H1 (cell line): ENCODE measurements around the gene UROD.

Experiments used
- CEBPB ChIP-seq: IDR thresholded peaks from 2 replicates; pipeline ENCODE4 v1.6.1; 2012; ENCODE audit warnings: low read depth, low read length
- EGR1 ChIP-seq: IDR thresholded peaks from 2 replicates; pipeline ENCODE4 v1.6.1; 2011; ENCODE audit warnings: low read depth, low read length, borderline replicate concordance
- EP300 ChIP-seq, 2 experiments: IDR thresholded peaks; 1 replicate in 1 of 2; 2 replicates in 1 of 2; pipeline ENCODE4 v1.6.1; 2011 to 2012; ENCODE audit warnings: low read depth in 2 of 2, low read length in 2 of 2, mild to moderate bottlenecking in 2 of 2, borderline replicate concordance in 1 of 2, inconsistent platforms in 1 of 2, moderate library complexity in 1 of 2
- EZH2 ChIP-seq: fragments of 200-600 bp; sonication (generic); IDR thresholded peaks from 2 replicates; pipeline ENCODE4 v1.7.1; 2012; ENCODE audit warnings: low read depth, mild to moderate bottlenecking, moderate library complexity, low read length, inconsistent platforms; ENCODE audit not compliant: severe bottlenecking
- HDAC2 ChIP-seq, 2 experiments: fragments of 300-600 bp in 1 of 2; sonication (generic) in 1 of 2; IDR thresholded peaks; 2 replicates each; pipeline ENCODE4 v1.6.1; 2011 to 2012; ENCODE audit warnings: low read depth in 2 of 2, low read length in 2 of 2, mild to moderate bottlenecking in 2 of 2, moderate library complexity in 2 of 2, borderline replicate concordance in 1 of 2, inconsistent platforms in 1 of 2
- KDM4A ChIP-seq: IDR thresholded peaks from one replicate; pipeline ENCODE4 v1.7.1; 2012; ENCODE audit warnings: low read depth, mild to moderate bottlenecking, moderate library complexity, low read length, inconsistent platforms; ENCODE audit not compliant: severe bottlenecking
- SIN3A ChIP-seq, 2 experiments: IDR thresholded peaks in 1 of 2; conservative IDR thresholded peaks in 1 of 2; 2 replicates each; pipeline ENCODE4 v1.6.1; 2011 to 2012; ENCODE audit warnings: low read length in 2 of 2, improper control_type of control experiment in 1 of 2, low read depth in 1 of 2, mild to moderate bottlenecking in 1 of 2
- SP2 ChIP-seq: IDR thresholded peaks from 2 replicates; pipeline ENCODE4 v1.6.1; 2012; ENCODE audit warnings: mild to moderate bottlenecking, low read length, inconsistent platforms
- TAF1 ChIP-seq: IDR thresholded peaks from 2 replicates; pipeline ENCODE4 v1.6.1; 2011; ENCODE audit warnings: mild to moderate bottlenecking, low read depth, low read length
- TBP ChIP-seq: IDR thresholded peaks from 2 replicates; pipeline ENCODE4 v1.6.1; 2011; ENCODE audit warnings: low read depth, low read length, improper control_type of control experiment
- ZNF274 ChIP-seq: IDR thresholded peaks from 2 replicates; pipeline ENCODE4 v1.7.0; 2012; ENCODE audit warnings: low read length, borderline replicate concordance; ENCODE audit errors: extremely low read depth
- TF ChIP-seq, protein P1 (sequence below), 3 experiments: IDR thresholded peaks; 1 replicate in 2 of 3; 2 replicates in 1 of 3; pipeline versions ENCODE4 v1.5.1 to v1.6.1; 2011; ENCODE audit warnings: low read length in 3 of 3, mild to moderate bottlenecking in 3 of 3, inconsistent platforms in 2 of 3, low read depth in 1 of 3, moderate library complexity in 1 of 3; ENCODE audit not compliant: insufficient read depth in 1 of 3; ENCODE audit errors: control extremely low read depth in 1 of 3

DNA sequence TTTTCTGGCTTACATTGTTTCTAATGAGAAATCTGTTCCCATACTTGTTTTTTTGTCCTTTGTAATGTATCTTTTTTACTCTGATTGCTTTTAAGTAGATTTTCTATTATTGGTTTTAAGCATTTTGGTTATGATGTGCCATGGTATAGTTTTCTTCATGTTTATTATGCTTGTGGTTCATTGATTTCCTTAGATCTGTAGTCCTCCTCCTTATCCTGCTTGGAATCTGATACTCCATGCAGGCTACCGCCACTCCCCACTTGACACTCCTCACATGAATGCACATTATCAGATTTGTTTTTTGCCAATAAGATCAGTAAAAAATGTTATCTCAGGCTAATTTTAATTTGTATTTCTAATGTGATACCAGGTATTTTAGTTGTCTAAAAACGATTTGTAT is 20.8 kb downstream of the UROD start:
- TF ChIP-seq EZH2 (no peak), SP2 (no peak), TAF1 (no peak), EP300 (IDR thresholded peaks at IDR 0.05; ENCODE audit: borderline replicate concordance in 1 of 2, low read depth in 2 of 2, low read length in 2 of 2) (no peak), ZNF274 (no peak), SIN3A (conservative IDR thresholded peaks at IDR 0.05 in 1 of 2, IDR thresholded peaks at IDR 0.05 in 1 of 2; ENCODE audit: low read depth in 1 of 2, low read length in 2 of 2) (no peak), CEBPB (no peak), HDAC2 (IDR thresholded peaks at IDR 0.05; ENCODE audit: borderline replicate concordance in 1 of 2, low read depth in 2 of 2, low read length in 2 of 2) (no peak), EGR1 (no peak), KDM4A (no peak), TBP (no peak)
- TF ChIP-seq, protein P1, sequence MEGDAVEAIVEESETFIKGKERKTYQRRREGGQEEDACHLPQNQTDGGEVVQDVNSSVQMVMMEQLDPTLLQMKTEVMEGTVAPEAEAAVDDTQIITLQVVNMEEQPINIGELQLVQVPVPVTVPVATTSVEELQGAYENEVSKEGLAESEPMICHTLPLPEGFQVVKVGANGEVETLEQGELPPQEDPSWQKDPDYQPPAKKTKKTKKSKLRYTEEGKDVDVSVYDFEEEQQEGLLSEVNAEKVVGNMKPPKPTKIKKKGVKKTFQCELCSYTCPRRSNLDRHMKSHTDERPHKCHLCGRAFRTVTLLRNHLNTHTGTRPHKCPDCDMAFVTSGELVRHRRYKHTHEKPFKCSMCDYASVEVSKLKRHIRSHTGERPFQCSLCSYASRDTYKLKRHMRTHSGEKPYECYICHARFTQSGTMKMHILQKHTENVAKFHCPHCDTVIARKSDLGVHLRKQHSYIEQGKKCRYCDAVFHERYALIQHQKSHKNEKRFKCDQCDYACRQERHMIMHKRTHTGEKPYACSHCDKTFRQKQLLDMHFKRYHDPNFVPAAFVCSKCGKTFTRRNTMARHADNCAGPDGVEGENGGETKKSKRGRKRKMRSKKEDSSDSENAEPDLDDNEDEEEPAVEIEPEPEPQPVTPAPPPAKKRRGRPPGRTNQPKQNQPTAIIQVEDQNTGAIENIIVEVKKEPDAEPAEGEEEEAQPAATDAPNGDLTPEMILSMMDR (IDR thresholded peaks at IDR 0.05; ENCODE audit: control extremely low read depth in 1 of 3, insufficient read depth in 1 of 3, low read depth in 1 of 3, low read length in 3 of 3), result no peak
